ENCODE results near the gene GATD1.

- TF ChIP-seq EZH2 (IDR thresholded peaks at IDR 0.05; ENCODE audit: low read length, missing control alignments) = no peak
- TF ChIP-seq CTCF (conservative IDR thresholded peaks at IDR 0.05 in 1 of 2, IDR thresholded peaks at IDR 0.05 in 1 of 2; ENCODE audit: low read depth in 1 of 2, low read length in 2 of 2) = no peak
Observed at GRCh38 chr11:824942-825341, 47.7 kb upstream of the GATD1 start.
